Bone marrow (tissue), 2 donors: Measurements from ENCODE around the gene AKAP6.

Experiments used
- DNase-seq, 2 donors: peaks; one replicate each; lab custom pipeline; 2025; lab: John Stamatoyannopoulos, UW

The AKAP6 gene

GRCh38 chr14:32407130-32407529, 78.0 kb downstream of the AKAP6 start:
- DNase-seq: no peak

GRCh38 chr14:32408018-32408417, 78.9 kb downstream of the AKAP6 start:
- DNase-seq: no peak

- no peak for DNase-seq
These were observed 83.0 kb downstream of the AKAP6 start for GRCh38 chr14:32412103-32412502.

GRCh38 chr14:32412532-32412931, 83.4 kb downstream of the AKAP6 start:
- no peak for DNase-seq

- DNase-seq: no peak
These were observed 85.0 kb downstream of the AKAP6 start for GRCh38 chr14:32413967-32414640.

- no peak for DNase-seq
These were observed 85.7 kb downstream of the AKAP6 start for GRCh38 chr14:32414808-32415255.

GRCh38 chr14:32417956-32418552, 89.0 kb downstream of the AKAP6 start:
- no peak for DNase-seq

- no peak for DNase-seq
These were observed 90.3 kb downstream of the AKAP6 start for GRCh38 chr14:32419429-32419828.

GRCh38 chr14:32421781-32422180, 92.7 kb downstream of the AKAP6 start:
- DNase-seq: no peak

- no peak for DNase-seq
These were observed 93.3 kb downstream of the AKAP6 start for GRCh38 chr14:32422440-32422839.

- DNase-seq: no peak
These were observed 96.9 kb downstream of the AKAP6 start for GRCh38 chr14:32426028-32426427.

GRCh38 chr14:32426586-32427388, 97.7 kb downstream of the AKAP6 start:
- DNase-seq: no peak

- DNase-seq: no peak
These were observed 98.8 kb downstream of the AKAP6 start for GRCh38 chr14:32427726-32428528.

GRCh38 chr14:32428875-32429274, 99.8 kb downstream of the AKAP6 start:
- DNase-seq: no peak

- DNase-seq: no peak
These were observed 101.2 kb downstream of the AKAP6 start for GRCh38 chr14:32430326-32430725.

GRCh38 chr14:32432813-32433538, 103.9 kb downstream of the AKAP6 start:
- no peak for DNase-seq

- DNase-seq: no peak
These were observed 105.1 kb downstream of the AKAP6 start for GRCh38 chr14:32434180-32434579.

- DNase-seq: no peak
These were observed 105.8 kb downstream of the AKAP6 start for GRCh38 chr14:32434880-32435279.

GRCh38 chr14:32435411-32435810, 106.3 kb downstream of the AKAP6 start:
- DNase-seq: no peak

- no peak for DNase-seq
These were observed 107.9 kb downstream of the AKAP6 start for GRCh38 chr14:32436993-32437392.

- DNase-seq: no peak
These were observed 109.4 kb downstream of the AKAP6 start for GRCh38 chr14:32438517-32438916.
